HEK293 (cell line): Measurements from ENCODE around the gene ALS2.

ENCODE experiments used
- CTCF ChIA-PET: fragments of 350-600 bp; formaldehyde crosslinking; extraction: SDS; loops from one replicate; lab custom pipeline; 2021; ENCODE audit warnings: antibody characterized with exemption; lab: Yijun Ruan, JAX
- POLR2A ChIA-PET: fragments of 300-600 bp; formaldehyde crosslinking; extraction: SDS; loops from one replicate; lab custom pipeline; 2020; ENCODE audit warnings: antibody characterized with exemption, inconsistent platforms; lab: Yijun Ruan, JAX
- H3K27ac ChIP-seq: fragments of 200-500 bp; sonication (Bioruptor generic); 2 replicates; pipeline ENCODE4 v1.5.1; 2014; ENCODE audit warnings: low read depth, low read length, control low read depth, inconsistent platforms; ENCODE audit errors: extremely low read depth
- H3K36me3 ChIP-seq, 2 experiments: fragments of 200-500 bp in 1 of 2; sonication (Bioruptor generic) in 1 of 2; 1 replicate in 1 of 2; 2 replicates in 1 of 2; pipeline ENCODE4 v1.5.1; 2014 to 2017; ENCODE audit warnings: inconsistent platforms in 2 of 2, low read length in 2 of 2; ENCODE audit not compliant: control insufficient read depth in 2 of 2, insufficient read depth in 1 of 2
- H3K4me1 ChIP-seq: fragments of 200-500 bp; sonication (Bioruptor generic); 2 replicates; pipeline ENCODE4 v1.5.1; 2014; ENCODE audit warnings: mild to moderate bottlenecking, low read length, inconsistent platforms; ENCODE audit not compliant: control insufficient read depth, insufficient read depth
- H3K4me3 ChIP-seq: 2 replicates; pipeline ENCODE4 v1.5.1; 2011; ENCODE audit warnings: low read depth, mild to moderate bottlenecking, control low read depth, low read length, moderate library complexity
- H3K9me3 ChIP-seq: fragments of 200-500 bp; sonication (Bioruptor generic); 2 replicates; pipeline ENCODE4 v1.5.1; 2014; ENCODE audit warnings: low read depth, low read length, inconsistent platforms; ENCODE audit not compliant: control insufficient read depth, insufficient read depth
- GFI1B ChIP-seq: fragments of 450-650 bp; formaldehyde crosslinking; IDR thresholded peaks from 2 replicates; pipeline ENCODE4 v1.5.1; 2016; ENCODE audit warnings: missing biosample characterization, missing genetic modification characterization
- MZF1 ChIP-seq: fragments of 450-650 bp; formaldehyde crosslinking; IDR thresholded peaks from 2 replicates; pipeline ENCODE4 v1.5.1; 2017; ENCODE audit warnings: missing biosample characterization, missing genetic modification characterization, borderline replicate concordance
- RBAK ChIP-seq: fragments of 450-650 bp; formaldehyde crosslinking; IDR thresholded peaks from 2 replicates; pipeline ENCODE4 v1.5.1; 2016; ENCODE audit warnings: missing biosample characterization, missing genetic modification characterization
- SETDB1 ChIP-seq: IDR thresholded peaks from one replicate; pipeline ENCODE4 v1.6.1; 2017; ENCODE audit warnings: mild to moderate bottlenecking, low read length, moderate library complexity, mixed read lengths; ENCODE audit not compliant: insufficient read length
- SP7 ChIP-seq: fragments of 450-650 bp; formaldehyde crosslinking; IDR thresholded peaks from 2 replicates; pipeline ENCODE4 v1.5.1; 2016; ENCODE audit warnings: missing biosample characterization, missing genetic modification characterization
- ZNF132 ChIP-seq: fragments of 450-650 bp; formaldehyde crosslinking; IDR thresholded peaks from 2 replicates; pipeline ENCODE4 v1.5.1; 2017; ENCODE audit warnings: missing biosample characterization, missing genetic modification characterization, borderline replicate concordance
- ZNF138 ChIP-seq: fragments of 450-650 bp; formaldehyde crosslinking; IDR thresholded peaks from 2 replicates; pipeline ENCODE4 v1.5.1; 2016; ENCODE audit warnings: missing biosample characterization, missing genetic modification characterization, borderline replicate concordance
- ZNF140 ChIP-seq: fragments of 450-650 bp; formaldehyde crosslinking; IDR thresholded peaks from 2 replicates; pipeline ENCODE4 v1.5.1; 2016; ENCODE audit warnings: missing biosample characterization, missing genetic modification characterization
- ZNF174 ChIP-seq: fragments of 450-650 bp; formaldehyde crosslinking; IDR thresholded peaks from 2 replicates; pipeline ENCODE4 v1.5.0; 2017; ENCODE audit warnings: missing biosample characterization, mild to moderate bottlenecking, missing genetic modification characterization
- ZNF239 ChIP-seq: fragments of 450-650 bp; formaldehyde crosslinking; IDR thresholded peaks from 2 replicates; pipeline ENCODE4 v1.5.1; 2016; ENCODE audit warnings: missing biosample characterization, missing genetic modification characterization
- ZNF266 ChIP-seq: fragments of 450-650 bp; formaldehyde crosslinking; IDR thresholded peaks from 2 replicates; pipeline ENCODE4 v1.5.1; 2016; ENCODE audit warnings: missing biosample characterization, missing genetic modification characterization, low read depth
- ZNF426 ChIP-seq: fragments of 450-650 bp; formaldehyde crosslinking; IDR thresholded peaks from 2 replicates; pipeline ENCODE4 v1.5.1; 2017; ENCODE audit warnings: missing biosample characterization, missing genetic modification characterization, mild to moderate bottlenecking, inconsistent platforms, moderate library complexity
- ZNF658 ChIP-seq: fragments of 450-650 bp; formaldehyde crosslinking; IDR thresholded peaks from 2 replicates; pipeline ENCODE4; 2016; ENCODE audit warnings: missing biosample characterization, missing genetic modification characterization
- ZNF76 ChIP-seq: fragments of 450-650 bp; formaldehyde crosslinking; IDR thresholded peaks from 2 replicates; pipeline ENCODE4; 2016; ENCODE audit warnings: low read depth, missing biosample characterization, missing genetic modification characterization, borderline replicate concordance
- TF ChIP-seq, protein P1 (sequence below): fragments of 450-650 bp; formaldehyde crosslinking; IDR thresholded peaks from 2 replicates; pipeline ENCODE4 v1.5.1; 2016; ENCODE audit warnings: missing biosample characterization, missing genetic modification characterization, borderline replicate concordance
- TF ChIP-seq, protein P2 (sequence below): fragments of 450-650 bp; IDR thresholded peaks from 2 replicates; pipeline ENCODE4 v1.5.1; 2018; ENCODE audit warnings: missing biosample characterization, mild to moderate bottlenecking, missing genetic modification characterization
- TF ChIP-seq, protein P3 (sequence below): fragments of 450-650 bp; formaldehyde crosslinking; IDR thresholded peaks from 2 replicates; pipeline ENCODE4 v1.5.1; 2017; ENCODE audit warnings: missing biosample characterization, mild to moderate bottlenecking, missing genetic modification characterization, moderate library complexity
- TF ChIP-seq, protein P4 (sequence below): fragments of 450-650 bp; formaldehyde crosslinking; IDR thresholded peaks from 2 replicates; pipeline ENCODE4 v1.5.1; 2016; ENCODE audit warnings: missing biosample characterization, missing genetic modification characterization
- TF ChIP-seq, protein P5 (sequence below): fragments of 450-650 bp; formaldehyde crosslinking; IDR thresholded peaks from 2 replicates; pipeline ENCODE4 v1.5.1; 2016; ENCODE audit warnings: missing biosample characterization, missing genetic modification characterization

The ALS2 gene

DNA sequence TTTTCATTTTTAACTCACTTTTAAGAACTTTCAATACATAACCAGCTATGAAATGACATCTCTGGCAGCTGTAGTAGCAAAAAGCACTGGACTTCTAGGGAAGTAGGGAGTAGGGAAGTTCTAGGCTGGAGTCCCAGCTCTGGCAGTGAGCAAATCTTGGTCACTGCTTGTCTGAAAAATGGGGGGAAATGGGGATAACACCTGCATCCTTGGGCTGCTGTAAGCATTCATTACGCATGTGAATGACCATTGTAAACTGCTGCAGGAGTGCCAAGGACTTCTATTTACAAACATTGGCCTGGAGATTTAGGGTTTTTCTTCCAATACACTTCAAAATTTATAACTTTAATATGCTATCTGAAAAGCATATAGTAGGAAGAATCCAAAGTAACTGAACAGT lies 81.3 kb downstream of the ALS2 start:
- TF ChIP-seq RBAK (tag by site-specific recombination): no peak
- TF ChIP-seq MZF1: no peak
- no peak for TF ChIP-seq ZNF266
- TF ChIP-seq ZNF174 (tag by site-specific recombination): no peak
- no peak for TF ChIP-seq ZNF426 (tag by site-specific recombination)
- TF ChIP-seq ZNF138 (tag by site-specific recombination): no peak
- TF ChIP-seq, protein P1, sequence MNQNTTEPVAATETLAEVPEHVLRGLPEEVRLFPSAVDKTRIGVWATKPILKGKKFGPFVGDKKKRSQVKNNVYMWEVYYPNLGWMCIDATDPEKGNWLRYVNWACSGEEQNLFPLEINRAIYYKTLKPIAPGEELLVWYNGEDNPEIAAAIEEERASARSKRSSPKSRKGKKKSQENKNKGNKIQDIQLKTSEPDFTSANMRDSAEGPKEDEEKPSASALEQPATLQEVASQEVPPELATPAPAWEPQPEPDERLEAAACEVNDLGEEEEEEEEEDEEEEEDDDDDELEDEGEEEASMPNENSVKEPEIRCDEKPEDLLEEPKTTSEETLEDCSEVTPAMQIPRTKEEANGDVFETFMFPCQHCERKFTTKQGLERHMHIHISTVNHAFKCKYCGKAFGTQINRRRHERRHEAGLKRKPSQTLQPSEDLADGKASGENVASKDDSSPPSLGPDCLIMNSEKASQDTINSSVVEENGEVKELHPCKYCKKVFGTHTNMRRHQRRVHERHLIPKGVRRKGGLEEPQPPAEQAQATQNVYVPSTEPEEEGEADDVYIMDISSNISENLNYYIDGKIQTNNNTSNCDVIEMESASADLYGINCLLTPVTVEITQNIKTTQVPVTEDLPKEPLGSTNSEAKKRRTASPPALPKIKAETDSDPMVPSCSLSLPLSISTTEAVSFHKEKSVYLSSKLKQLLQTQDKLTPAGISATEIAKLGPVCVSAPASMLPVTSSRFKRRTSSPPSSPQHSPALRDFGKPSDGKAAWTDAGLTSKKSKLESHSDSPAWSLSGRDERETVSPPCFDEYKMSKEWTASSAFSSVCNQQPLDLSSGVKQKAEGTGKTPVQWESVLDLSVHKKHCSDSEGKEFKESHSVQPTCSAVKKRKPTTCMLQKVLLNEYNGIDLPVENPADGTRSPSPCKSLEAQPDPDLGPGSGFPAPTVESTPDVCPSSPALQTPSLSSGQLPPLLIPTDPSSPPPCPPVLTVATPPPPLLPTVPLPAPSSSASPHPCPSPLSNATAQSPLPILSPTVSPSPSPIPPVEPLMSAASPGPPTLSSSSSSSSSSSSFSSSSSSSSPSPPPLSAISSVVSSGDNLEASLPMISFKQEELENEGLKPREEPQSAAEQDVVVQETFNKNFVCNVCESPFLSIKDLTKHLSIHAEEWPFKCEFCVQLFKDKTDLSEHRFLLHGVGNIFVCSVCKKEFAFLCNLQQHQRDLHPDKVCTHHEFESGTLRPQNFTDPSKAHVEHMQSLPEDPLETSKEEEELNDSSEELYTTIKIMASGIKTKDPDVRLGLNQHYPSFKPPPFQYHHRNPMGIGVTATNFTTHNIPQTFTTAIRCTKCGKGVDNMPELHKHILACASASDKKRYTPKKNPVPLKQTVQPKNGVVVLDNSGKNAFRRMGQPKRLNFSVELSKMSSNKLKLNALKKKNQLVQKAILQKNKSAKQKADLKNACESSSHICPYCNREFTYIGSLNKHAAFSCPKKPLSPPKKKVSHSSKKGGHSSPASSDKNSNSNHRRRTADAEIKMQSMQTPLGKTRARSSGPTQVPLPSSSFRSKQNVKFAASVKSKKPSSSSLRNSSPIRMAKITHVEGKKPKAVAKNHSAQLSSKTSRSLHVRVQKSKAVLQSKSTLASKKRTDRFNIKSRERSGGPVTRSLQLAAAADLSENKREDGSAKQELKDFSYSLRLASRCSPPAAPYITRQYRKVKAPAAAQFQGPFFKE (tag by site-specific recombination): no peak
- TF ChIP-seq ZNF76 (tag by site-specific recombination): no peak
- no peak for TF ChIP-seq GFI1B (tag by site-specific recombination)
- no peak for TF ChIP-seq ZNF132 (tag by site-specific recombination)
- TF ChIP-seq SP7 (tag by site-specific recombination): no peak
- TF ChIP-seq, protein P2, sequence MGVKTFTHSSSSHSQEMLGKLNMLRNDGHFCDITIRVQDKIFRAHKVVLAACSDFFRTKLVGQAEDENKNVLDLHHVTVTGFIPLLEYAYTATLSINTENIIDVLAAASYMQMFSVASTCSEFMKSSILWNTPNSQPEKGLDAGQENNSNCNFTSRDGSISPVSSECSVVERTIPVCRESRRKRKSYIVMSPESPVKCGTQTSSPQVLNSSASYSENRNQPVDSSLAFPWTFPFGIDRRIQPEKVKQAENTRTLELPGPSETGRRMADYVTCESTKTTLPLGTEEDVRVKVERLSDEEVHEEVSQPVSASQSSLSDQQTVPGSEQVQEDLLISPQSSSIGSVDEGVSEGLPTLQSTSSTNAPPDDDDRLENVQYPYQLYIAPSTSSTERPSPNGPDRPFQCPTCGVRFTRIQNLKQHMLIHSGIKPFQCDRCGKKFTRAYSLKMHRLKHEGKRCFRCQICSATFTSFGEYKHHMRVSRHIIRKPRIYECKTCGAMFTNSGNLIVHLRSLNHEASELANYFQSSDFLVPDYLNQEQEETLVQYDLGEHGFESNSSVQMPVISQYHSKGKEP: no peak
- no peak for TF ChIP-seq ZNF658 (tag by site-specific recombination)
- TF ChIP-seq, protein P3, sequence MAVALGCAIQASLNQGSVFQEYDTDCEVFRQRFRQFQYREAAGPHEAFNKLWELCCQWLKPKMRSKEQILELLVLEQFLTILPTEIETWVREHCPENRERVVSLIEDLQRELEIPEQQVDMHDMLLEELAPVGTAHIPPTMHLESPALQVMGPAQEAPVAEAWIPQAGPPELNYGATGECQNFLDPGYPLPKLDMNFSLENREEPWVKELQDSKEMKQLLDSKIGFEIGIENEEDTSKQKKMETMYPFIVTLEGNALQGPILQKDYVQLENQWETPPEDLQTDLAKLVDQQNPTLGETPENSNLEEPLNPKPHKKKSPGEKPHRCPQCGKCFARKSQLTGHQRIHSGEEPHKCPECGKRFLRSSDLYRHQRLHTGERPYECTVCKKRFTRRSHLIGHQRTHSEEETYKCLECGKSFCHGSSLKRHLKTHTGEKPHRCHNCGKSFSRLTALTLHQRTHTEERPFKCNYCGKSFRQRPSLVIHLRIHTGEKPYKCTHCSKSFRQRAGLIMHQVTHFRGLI (tag by site-specific recombination): no peak
- no peak for TF ChIP-seq ZNF140 (tag by site-specific recombination)
- no peak for TF ChIP-seq ZNF239 (tag by site-specific recombination)
- TF ChIP-seq SETDB1: no peak
- TF ChIP-seq, protein P4, sequence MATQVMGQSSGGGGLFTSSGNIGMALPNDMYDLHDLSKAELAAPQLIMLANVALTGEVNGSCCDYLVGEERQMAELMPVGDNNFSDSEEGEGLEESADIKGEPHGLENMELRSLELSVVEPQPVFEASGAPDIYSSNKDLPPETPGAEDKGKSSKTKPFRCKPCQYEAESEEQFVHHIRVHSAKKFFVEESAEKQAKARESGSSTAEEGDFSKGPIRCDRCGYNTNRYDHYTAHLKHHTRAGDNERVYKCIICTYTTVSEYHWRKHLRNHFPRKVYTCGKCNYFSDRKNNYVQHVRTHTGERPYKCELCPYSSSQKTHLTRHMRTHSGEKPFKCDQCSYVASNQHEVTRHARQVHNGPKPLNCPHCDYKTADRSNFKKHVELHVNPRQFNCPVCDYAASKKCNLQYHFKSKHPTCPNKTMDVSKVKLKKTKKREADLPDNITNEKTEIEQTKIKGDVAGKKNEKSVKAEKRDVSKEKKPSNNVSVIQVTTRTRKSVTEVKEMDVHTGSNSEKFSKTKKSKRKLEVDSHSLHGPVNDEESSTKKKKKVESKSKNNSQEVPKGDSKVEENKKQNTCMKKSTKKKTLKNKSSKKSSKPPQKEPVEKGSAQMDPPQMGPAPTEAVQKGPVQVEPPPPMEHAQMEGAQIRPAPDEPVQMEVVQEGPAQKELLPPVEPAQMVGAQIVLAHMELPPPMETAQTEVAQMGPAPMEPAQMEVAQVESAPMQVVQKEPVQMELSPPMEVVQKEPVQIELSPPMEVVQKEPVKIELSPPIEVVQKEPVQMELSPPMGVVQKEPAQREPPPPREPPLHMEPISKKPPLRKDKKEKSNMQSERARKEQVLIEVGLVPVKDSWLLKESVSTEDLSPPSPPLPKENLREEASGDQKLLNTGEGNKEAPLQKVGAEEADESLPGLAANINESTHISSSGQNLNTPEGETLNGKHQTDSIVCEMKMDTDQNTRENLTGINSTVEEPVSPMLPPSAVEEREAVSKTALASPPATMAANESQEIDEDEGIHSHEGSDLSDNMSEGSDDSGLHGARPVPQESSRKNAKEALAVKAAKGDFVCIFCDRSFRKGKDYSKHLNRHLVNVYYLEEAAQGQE (tag by site-specific recombination): no peak
- TF ChIP-seq, protein P5, sequence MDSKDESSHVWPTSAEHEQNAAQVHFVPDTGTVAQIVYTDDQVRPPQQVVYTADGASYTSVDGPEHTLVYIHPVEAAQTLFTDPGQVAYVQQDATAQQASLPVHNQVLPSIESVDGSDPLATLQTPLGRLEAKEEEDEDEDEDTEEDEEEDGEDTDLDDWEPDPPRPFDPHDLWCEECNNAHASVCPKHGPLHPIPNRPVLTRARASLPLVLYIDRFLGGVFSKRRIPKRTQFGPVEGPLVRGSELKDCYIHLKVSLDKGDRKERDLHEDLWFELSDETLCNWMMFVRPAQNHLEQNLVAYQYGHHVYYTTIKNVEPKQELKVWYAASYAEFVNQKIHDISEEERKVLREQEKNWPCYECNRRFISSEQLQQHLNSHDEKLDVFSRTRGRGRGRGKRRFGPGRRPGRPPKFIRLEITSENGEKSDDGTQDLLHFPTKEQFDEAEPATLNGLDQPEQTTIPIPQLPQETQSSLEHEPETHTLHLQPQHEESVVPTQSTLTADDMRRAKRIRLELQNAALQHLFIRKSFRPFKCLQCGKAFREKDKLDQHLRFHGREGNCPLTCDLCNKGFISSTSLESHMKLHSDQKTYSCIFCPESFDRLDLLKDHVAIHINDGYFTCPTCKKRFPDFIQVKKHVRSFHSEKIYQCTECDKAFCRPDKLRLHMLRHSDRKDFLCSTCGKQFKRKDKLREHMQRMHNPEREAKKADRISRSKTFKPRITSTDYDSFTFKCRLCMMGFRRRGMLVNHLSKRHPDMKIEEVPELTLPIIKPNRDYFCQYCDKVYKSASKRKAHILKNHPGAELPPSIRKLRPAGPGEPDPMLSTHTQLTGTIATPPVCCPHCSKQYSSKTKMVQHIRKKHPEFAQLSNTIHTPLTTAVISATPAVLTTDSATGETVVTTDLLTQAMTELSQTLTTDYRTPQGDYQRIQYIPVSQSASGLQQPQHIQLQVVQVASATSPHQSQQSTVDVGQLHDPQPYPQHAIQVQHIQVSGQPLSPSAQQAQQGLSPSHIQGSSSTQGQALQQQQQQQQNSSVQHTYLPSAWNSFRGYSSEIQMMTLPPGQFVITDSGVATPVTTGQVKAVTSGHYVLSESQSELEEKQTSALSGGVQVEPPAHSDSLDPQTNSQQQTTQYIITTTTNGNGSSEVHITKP: no peak
- no peak overlapping the region for H3K4me3 ChIP-seq
- peaks cover 14 to 33% of the 10 kb centered on the region in 2 experiments for H3K36me3 ChIP-seq
- no peaks in the 10 kb centered on the region for H3K4me1 ChIP-seq
- ChIA-PET CTCF (no interaction called here), POLR2A (no interaction called here)
- no peak overlapping the region for H3K27ac ChIP-seq
- H3K9me3 ChIP-seq: no peaks in the 10 kb centered on the region
